Measurements from ENCODE around the gene SEZ6L.

GRCh38 chr22:26354707-26355106 is 185.4 kb downstream of the SEZ6L start:
- no peak for TF ChIP-seq CTCF (IDR thresholded peaks at IDR 0.05; ENCODE audit: poor library complexity)
- TF ChIP-seq EZH2phosphoT487 (IDR thresholded peaks at IDR 0.05; ENCODE audit: low read depth, severe bottlenecking, unreplicated experiment), result no peak
- no peak for TF ChIP-seq EZH2 (IDR thresholded peaks at IDR 0.05; ENCODE audit: borderline replicate concordance)

All from hepatocyte (in vitro differentiated cells).